ENCODE measurements around the gene CACNA2D1. TPM values are rescaled to one million over a fixed set of nuclear protein-coding genes. Genes with fewer than 3 reads are reported as not detected.

The CACNA2D1 gene
- polyA plus RNA-seq, 1 experiment = 19.5 TPM

- no peak for TF ChIP-seq CTCF (IDR thresholded peaks at IDR 0.05; ENCODE audit: low read depth, low read length)
- no peak for DNase-seq (ENCODE audit: low read depth, low spot score)
- Histone ChIP-seq H3K27ac (ENCODE audit: low read depth, low read length) (no peak overlapping the region), H3K27me3 (ENCODE audit: control insufficient read depth, insufficient read depth, low read length) (no peaks in the 10 kb centered on the region), H3K9me3 (ENCODE audit: control insufficient read depth, insufficient read depth, low read length) (peaks cover 3% of the 10 kb centered on the region; the same call in 1 of the 2 replicates), H3K4me3 (ENCODE audit: low read depth, low read length) (no peak overlapping the region)
- ChIA-PET POLR2A (interaction anchor here (0.7 kb wide), 1 partner anchor 1925 kb away, joined by 4 read pairs; no protein-coding TSS in a partner anchor), CTCF (no interaction called here)
Measured at GRCh38 chr7:81908220-81908619, 535.4 kb downstream of the CACNA2D1 start.

GRCh38 chr7:81903115-81903514, 540.5 kb downstream of the CACNA2D1 start:
- H3K9me3 ChIP-seq (ENCODE audit: control insufficient read depth, insufficient read depth, low read length) = peaks cover 6% of the 10 kb centered on the region; the same call in 1 of the 2 replicates
- no peaks in the 10 kb centered on the region for H3K27me3 ChIP-seq (ENCODE audit: control insufficient read depth, insufficient read depth, low read length)
- ChIA-PET CTCF (no interaction called here), POLR2A (no interaction called here)
- no peak overlapping the region for H3K27ac ChIP-seq (ENCODE audit: low read depth, low read length)
- no peak overlapping the region for H3K4me3 ChIP-seq (ENCODE audit: low read depth, low read length)
- no peak for DNase-seq (ENCODE audit: low read depth, low spot score)
- TF ChIP-seq CTCF (IDR thresholded peaks at IDR 0.05; ENCODE audit: low read depth, low read length) = no peak

- no peak for TF ChIP-seq CTCF (IDR thresholded peaks at IDR 0.05; ENCODE audit: low read depth, low read length)
- DNase-seq (ENCODE audit: low read depth, low spot score) = no peak
- ChIA-PET CTCF (no interaction called here), POLR2A (no interaction called here)
- H3K9me3 ChIP-seq (ENCODE audit: control insufficient read depth, insufficient read depth, low read length) = peaks cover 6% of the 10 kb centered on the region; the same call in 1 of the 2 replicates
- no peak overlapping the region for H3K4me3 ChIP-seq (ENCODE audit: low read depth, low read length)
- no peak overlapping the region for H3K27ac ChIP-seq (ENCODE audit: low read depth, low read length)
- no peaks in the 10 kb centered on the region for H3K27me3 ChIP-seq (ENCODE audit: control insufficient read depth, insufficient read depth, low read length)
Measured at GRCh38 chr7:81902536-81902935, 541.0 kb downstream of the CACNA2D1 start.
